TTC549 (cell line): ENCODE measurements around the gene TMEM139.

Experiments
- FAIRE-seq: peaks from 2 replicates; lab custom pipeline; 2012; peaks lifted over from hg19 to GRCh38; lab: Jason Lieb, UNC

Gene TMEM139

DNA sequence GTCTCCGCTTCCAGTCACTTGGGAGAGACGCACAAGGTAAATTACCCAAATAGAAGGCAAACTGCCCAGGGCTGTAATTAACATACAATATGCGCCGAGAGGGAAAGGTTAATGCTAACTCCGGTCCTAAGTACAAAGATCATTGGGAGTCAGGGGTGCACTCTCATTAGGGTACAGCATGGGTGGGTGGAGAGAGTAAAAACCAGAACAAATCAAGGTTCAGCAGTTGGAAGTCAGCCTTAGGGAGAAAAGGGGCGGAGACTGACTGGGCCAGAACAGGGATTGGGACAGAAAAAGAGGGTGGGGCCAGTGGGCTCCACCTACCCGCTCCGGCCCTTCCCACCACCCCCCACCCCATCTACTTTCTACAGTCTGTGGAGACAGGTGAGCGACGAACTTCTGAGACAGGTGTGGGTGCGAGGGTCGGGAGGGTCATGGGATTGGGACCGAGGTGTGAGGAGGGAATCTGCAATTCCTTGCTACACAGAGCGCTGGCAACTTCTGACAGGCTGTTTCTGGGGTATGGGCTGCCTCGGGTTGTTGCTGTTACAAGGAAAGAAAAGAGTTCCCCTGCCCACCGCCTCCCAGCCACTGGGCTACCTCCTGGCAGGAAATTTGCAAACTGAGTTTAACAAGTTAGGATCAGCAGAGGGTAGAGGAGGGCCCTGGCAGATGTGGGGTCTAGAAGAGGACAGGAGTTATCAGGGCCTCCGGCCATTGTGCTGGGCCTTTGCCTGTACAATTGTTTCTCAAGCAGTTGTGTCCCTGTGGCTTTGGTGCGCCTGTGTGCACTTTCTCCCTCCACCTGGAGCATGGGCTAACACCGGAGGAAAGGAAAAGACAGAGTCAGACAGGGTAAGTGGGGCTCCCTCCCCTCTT, at the start of gene TMEM139:
TMEM139 (plus strand) TSS at position 368 of the 879 bp plus-strand sequence. CDS start 1,000 bp downstream, outside the sequence.
- no peak for FAIRE-seq

DNA sequence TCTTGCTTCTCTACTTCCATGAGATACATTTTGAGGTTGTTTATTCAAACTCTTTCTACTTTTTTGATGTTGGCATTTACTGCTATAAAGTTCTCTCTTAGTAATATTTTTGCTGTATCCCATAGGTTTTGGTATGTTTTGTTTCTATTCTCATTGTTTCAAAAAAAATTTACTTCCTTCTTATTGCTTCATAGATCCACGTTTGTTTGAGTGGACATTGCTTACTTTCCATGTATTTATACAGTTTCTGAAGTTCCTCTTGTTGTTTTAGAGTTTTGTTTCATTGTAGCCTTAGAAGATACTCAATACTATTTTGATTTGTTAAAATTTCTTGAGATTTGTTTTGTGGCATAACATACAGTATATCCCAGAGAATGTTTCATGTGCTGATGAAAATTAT, 49.2 kb upstream of the TMEM139 start:
- no peak for FAIRE-seq

DNA sequence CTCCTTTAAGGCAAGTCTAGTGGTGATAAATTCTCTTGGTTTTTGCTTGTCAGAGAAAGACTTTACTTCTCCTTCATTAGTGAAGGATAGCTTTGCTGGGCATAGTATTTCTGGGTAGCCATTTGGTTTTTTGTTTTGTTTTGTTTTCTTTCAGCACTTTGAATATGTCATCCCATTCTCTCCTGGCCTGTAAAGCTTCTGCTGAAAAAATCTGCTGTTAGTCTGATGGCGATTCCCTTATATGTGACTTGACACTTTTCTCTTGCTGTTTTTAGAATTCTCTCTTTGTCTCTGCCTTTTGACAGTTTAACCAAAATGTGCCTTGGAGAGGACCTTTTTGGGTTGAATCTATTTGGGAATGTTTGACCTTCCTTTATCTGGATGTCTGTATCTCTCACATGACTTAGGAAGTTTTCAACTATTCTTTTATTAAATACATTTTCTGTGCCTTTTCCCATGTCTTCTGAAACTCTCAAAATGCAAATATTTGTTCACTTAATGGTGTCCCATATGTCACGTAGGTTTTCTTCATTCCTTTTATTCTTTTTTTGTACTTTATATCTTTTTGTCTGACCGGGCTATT, 48.3 kb upstream of the TMEM139 start:
- no peak for FAIRE-seq

DNA sequence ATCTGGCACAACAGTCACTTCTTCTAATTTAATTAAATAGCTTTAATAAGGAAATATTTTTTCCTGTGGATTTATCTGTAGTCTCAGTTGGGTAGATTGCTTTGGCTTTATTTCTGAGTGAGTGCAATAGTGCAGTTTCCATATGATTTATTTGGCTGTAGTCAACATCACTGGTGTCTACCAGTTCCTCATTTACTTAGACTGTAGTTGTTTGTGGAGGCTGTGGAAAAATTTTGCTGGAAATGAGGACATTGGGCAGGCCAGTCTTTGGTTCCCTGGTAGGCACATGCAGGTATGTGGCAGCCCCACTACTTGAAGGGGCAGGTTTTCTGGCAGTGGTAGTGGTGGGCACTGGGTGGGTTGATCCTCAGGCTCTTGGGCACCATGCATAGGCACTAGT, 47.4 kb upstream of the TMEM139 start:
- no peak for FAIRE-seq

DNA sequence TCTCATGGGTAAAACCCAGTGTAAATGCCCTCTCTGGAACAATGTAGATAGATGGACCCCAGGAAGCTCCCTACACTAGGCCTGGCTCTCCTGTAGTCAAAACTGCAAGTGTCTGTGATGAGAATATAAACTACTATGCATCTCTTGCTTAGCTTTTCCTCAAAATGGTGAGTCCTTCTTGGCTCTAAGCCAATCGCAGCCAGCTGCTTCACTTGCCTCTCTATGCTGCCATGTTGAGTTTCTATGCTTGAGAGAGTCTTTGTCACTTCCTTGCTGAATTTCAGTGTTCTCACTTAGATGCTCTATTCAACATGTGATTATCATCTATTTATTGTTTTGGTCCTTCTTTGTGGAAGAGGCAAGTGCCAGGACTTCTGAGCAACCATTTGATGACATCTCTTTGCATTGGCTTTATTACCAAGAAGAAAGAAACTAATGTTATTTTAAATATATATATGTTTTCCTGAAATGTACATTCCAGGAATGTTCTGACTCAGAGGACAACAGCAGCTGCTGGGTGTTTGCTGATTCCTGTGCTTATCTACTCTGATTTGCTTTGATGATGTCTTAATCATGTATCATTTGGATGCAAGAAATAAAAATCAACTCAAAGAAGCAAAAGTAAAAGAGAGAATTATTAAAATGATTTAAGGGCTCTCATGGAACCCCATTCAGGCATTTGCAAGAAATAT, 46.3 kb upstream of the TMEM139 start:
- no peak for FAIRE-seq

DNA sequence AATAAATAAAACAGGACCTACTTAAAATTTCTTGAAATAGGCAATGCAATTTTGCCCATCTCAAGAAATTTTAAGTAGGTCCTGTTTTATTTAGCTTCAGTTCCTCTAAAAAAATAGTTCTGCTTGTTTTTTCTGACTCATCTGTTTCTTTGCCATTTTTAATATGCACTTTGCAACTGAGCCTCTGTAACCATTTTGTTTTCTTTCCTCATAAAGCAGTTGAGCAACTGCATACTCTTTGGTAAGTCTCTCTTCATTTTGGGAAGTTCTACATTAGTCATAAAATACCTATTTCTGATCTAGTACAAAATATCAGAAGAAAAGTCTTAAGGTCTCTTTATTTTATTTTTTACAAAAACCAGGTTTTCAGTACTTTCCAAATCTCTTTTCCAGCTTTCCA, 44.9 kb upstream of the TMEM139 start:
- no peak for FAIRE-seq

DNA sequence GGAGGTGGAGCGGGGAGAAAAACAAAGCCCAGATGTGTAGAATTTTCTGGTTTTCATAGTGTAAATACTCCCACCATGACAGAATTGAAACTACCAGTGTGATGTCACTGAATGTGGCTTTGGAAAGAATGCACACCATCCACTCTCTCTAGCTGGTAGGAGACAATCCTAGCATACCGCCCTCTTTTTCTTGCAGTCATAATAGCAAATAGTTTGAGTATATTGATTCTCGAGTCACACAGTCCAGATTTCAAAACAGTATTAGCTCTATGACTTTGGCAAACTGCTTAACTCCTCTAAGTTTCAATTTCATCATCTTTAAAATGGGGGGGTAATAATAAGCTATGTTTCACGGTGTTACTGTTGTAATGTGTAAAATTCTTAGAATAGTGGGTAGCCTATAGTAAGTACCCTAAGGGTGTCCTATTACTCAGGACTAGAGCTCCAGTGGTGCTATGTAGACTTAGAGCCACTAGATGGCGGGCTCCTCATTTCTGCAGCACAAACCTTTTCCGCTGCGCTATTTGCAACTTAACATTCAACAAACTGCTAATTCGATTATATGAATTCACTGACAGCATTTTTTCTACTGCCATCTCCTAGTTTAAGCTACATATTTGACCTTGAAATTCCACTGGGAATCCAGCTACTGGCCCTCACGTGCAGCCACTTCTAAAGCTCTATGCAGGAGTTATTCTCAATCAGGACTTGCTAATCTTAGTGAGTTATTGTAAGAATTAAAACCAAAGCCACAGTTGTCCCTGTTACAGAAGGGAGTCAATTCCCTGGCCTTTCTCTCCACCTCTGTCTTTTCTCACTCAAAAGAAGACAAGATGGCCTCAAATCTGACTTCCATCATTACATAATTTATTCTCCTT, 44.2 kb upstream of the TMEM139 start:
- no peak for FAIRE-seq

DNA sequence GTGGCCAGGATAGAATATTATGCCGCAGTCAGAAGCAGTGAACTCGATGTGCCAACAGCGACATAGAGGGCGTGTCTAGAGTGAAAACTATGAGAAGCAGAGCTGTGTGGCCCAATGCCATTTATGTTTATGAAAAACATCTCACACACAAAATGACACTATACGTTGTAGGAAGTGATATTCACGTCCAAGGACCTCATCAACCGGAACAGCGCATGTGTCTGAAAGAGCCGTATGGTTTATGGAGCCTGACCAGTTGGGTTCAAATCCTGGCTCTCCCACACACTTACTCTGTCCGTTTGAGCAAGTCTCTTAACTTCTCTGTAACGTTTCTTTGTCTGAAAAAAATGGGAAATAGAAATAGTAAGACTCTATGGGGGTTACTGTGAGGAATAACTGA, 42.5 kb upstream of the TMEM139 start:
- FAIRE-seq, result no peak

DNA sequence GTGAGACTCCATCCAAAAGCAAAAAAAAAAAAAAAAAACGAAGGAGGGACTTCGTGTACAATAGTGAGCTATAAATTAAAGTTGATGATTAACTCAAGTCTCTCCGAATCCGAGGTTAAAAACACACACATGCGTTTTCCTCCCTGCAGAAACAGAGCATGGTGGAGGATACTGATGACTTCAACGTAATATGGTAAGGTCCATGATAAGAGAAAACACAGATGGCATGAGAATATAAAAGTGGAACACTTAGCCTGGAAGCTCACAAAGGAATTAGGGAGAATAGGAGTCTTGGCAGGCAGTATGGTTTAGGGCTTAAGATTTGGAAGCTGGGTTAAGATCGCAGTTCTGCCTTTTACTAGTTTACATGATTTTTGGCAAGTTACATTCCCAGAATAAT, 41.6 kb upstream of the TMEM139 start:
- no peak for FAIRE-seq

DNA sequence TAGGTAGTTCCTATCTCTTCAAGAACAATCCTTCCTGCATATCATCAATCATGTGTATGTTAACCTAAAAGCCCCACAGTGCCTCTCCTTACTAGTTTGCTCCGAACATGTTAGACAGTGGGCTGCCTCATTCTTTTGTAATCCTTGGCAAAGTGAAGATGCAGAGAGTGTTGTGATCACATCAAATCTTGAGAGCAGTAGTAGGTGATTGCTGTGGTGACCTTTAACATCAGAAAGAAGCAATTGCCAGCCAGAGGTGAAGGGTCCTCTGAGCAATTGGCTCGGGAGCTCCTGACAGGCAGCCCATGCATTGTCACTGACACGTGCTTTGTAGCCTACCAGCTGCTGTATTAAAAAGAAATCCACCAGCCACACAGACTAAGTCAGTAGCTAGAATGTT, 41.1 kb upstream of the TMEM139 start:
- no peak for FAIRE-seq

DNA sequence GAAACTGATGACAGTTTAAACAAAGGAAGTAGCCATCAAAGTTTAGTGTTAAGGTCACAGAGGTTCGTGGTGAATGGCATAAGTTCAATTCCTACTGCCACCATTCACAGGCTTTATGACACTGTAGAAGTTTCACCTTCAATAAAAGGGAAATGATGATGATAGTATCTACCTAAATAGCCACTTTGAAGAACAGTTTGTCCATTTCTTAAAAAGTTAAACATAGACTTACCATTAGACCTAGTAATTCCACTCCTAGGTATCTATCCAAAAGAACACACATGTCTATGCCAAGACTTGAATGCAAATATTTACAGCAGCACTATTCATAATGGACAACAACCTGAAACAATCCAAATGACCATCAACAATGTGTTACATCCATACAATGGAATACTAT, 40.4 kb upstream of the TMEM139 start:
- no peak for FAIRE-seq

DNA sequence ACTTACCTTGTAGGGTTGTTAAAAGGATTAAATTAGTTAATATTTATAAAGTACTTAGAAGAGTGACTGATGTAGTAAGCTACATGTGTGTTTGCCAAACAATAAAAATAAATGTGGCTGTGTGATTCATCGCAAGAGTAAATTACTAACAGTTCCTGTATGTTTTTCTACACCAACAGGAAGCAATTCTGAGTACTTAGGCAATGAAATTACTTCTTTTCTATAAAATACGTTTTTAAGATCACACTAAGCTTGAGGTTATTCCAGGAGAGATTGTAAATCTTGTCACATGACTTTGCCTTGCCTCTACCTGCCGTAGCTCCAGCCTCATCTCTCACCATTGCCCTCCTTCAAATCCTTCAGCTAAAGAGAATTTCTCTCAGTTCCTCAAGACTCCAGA, 39.6 kb upstream of the TMEM139 start:
- FAIRE-seq, result no peak

DNA sequence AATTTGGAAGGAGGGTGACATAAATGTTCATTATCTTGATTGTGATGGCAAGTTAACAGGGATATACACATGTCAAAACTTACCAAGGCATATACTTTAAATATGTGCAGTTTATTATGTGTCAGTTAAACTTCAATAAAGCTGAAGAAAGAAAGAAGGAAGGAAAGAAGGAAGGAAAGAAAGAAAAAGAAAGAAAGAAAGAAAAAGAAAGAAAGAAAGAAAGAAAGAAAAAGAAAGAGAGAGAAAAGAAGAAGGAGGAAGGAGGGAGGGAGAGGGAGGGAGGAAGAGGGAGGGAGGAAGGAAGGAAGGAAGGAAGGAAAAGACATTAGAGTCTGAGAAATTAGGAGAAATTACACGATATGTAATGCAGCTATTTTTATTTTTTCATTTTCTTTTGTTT, 37.4 kb upstream of the TMEM139 start:
- FAIRE-seq, result no peak

DNA sequence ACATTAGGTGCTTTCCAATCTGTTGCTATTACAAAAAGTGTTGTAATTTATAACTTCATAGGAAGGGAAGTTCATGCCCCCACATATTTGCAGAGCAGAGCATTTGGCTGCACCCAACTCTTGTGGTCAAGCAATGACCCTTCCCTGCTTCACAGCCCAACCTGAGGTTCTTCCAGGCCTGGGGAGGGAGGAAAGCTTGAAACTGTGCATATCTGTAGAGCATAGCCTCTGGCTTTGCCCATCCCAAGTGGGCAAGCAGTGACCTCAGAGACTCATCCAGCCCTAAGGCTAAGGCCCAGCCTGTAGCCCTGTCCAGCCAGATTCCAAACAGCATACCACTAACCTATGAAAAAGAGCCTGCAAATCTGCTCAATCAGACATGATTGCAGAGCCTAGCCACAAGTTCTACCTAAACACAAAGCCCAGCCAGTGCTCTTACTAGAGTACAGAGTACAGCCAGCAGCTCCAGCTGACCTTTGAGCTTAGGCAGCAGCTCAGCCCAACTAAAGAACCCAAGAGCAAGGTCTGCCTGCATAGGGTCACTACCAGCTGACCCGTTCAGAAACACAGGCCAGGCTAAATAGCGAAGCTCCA, 35.9 kb upstream of the TMEM139 start:
- FAIRE-seq, result no peak

DNA sequence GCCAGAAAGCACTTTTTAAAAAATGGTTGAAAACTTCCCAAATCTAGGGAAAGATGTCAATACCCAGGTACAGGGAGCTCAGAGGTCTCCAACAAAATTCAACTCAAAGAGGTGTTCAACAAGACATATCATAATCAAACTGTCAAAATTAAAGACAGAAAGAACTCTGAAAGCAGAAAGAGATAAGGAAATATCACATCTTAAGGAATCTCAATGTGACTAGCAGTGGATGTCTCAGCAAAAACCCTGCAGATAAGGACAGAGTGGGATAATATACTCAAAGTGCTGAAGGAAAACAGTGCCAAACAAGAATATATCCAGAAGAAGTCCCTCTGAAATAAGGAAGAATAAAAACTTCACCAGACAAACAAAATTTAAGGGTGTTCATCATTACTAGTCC, 34.6 kb upstream of the TMEM139 start:
- no peak for FAIRE-seq

DNA sequence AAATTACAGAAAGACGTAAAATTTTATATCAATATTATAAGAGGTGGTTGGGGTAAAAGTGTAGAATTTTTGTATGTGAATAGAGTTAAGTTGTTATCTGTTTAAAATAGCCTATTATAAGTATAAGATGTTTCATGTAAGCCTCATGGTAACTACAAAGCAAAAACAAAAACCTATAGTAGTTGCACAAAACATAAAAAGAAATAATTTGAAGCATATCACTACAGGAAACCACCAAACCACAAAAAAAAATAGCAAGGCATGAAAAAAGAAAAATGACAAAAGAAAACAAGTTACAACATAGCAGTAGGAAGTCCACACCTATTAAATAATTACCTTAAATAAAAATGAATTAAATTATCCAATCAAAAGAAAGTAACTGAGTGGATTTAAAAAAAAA, 33.9 kb upstream of the TMEM139 start:
- no peak for FAIRE-seq

DNA sequence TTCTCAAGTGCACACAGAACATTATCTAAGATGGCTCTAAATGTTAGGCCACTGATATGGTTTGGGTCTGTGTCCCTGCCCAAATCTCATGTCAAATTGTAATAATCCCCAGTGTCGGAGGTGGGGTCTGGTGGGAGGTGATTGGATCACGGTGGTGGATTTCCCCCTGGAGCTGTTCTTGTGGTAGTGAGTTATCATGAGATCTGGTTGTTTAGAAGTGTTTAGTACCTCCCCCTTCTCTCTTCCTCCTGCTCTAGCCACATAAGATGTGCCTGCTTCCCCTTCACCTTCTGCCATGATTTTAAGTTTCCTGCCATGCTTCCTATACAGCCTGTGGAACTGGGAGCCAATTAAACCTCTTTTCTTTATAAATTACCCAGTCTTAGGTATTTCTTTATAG, 32.8 kb upstream of the TMEM139 start:
- FAIRE-seq, result no peak

DNA sequence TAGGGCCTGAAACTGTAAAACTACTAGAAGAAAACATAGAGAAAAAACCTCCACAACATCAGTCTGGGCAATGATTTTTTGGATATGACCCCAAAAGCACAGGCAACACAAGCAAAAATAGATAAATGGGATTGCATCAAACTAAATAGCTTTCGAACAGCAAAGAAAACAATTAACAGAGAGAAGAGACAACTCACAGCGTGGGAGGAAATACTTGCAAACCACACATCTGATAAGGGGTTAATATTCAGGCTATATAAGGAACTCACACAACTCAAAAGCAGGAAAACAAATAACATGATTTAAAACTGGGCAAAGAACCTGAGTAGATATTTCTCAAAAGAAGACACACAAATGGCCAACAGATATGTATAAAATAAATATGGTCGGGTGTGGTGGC, 29.2 kb upstream of the TMEM139 start:
- FAIRE-seq, result no peak

DNA sequence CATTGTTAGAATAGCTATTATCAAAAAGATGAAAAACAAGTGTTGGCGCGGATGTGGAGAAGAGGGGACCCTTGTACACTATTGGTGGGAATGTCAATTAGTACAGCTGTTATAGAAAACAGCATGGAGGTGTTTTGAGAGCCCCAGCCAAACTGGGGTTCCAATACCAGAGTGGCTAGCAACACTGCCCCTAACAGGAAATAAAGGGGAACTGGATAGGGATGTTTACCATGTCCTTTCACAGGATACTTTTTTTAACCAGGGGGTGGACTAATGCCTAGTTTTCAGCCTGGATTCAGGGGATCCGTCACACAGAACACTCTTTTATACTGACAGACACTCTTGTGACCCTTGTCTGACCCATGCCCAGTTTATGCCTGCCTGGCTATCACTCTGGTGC, 28.4 kb upstream of the TMEM139 start:
- no peak for FAIRE-seq

DNA sequence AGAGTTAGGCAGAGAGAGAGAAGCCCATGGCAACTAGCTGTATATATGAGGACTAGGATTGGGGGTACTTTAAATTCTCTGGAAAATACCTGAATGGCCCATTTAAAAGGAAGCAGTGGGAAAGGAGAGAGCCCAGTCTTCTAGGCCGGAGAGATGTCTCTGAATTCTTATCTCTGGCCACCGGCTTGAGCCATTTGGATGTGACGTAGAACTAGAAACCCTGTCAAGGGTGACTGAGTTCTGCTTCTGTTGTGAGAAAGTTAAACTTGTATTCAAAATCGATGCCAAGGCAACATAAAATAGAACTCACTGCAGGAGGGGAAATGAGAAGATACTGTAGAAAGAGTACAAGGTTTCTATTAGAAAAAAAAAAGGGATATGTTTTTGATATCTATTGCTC, 27.8 kb upstream of the TMEM139 start:
- FAIRE-seq, result no peak

DNA sequence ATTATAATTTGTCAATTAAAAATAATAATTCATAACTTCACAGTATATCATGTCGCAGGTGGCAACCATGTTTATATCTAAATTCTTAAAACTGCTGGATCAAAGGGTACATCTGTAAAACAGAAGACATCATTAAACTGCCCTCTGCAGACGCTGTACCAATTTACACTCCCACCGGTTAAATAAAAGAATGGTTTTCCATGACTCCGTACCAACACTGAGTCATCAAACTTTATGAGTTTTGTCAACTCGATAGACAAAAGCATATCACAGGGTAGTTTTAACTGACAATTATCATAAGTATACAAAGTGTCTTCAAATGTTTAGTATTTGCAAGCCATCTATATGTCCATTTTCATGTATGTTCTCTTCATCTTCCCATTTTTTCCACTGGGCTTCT, 27.3 kb upstream of the TMEM139 start:
- FAIRE-seq, result no peak

DNA sequence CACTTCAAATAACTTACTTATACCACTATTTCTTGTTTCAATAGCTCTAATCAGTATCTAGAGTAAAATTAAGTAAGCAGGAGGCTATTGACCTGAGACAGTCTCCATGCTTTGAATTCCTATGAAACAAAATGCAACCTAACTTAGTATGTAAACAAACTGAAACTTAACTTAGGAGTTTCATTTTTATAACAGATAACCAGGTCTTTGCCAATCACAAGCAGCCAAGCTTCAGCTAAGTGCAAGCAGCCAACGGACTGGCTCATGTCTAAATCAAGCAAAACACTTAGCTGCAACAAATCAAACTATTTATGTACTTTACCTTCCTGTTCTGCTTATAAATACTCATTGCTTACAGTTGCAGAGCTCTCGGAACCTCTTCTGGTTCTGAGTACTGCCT, 25.9 kb upstream of the TMEM139 start:
- no peak for FAIRE-seq
